CD4-positive, alpha-beta T cell treated with Interferon alpha-2 for 1 hour (primary cell): ENCODE measurements around the gene FARSA.
"Not testable (repeated sequence)": the region's sequence is repeated elsewhere in the genome, so short reads cannot be mapped to it uniquely, and the experiment has no call there.

Experiments used
- DNase-seq, 2 donors: peaks; one replicate each; pipeline ENCODE4 v3.0.0-alpha.2; 2020 to 2022

The FARSA gene

DNA sequence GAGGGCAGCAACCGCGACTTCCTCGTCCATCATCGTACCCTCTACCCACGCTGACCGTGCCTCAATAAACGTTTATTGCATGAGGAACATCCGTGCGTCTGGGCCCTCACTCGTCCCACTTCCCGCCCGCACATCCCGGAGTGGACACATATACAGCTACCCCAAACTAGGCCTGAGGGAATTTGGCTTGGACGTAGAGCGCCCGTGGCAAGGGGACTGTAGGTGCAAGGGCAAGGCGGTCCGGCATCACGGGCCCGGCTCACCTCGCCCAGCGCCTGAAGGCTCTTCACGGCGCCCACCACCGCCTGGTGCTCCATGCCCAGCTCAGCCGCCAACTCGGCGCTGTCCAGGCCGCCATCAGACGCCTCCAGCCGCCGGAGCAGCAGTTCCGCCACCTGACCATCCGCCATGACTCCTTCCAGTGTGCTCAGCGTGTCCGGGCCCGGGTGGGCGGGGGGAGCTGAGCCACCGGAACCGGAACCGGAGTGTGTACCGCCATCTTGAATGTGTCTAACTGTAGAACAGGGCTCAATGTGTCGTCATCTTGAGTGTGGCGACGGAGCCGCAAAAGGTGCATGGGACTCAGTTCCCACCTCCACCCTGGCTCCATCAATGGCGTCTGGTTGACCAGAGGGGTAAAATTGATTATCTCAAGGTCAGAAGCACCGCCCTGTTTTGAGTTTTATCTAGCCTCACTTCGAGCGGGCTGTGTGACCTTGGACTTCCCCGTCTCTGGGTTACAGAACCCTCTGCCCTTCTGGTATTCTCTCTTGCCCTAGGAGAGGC is at the start of gene FARSA:
Gene FARSA, minus strand, starts transcription at position 425 of the 786 bp plus-strand sequence. Its CDS starts 15 bp downstream, at position 410.
- peak; percentile 89 to 91 for DNase-seq

- no peak for DNase-seq
These were observed 49.6 kb upstream of the FARSA start for GRCh38 chr19:12983091-12983490.

DNA sequence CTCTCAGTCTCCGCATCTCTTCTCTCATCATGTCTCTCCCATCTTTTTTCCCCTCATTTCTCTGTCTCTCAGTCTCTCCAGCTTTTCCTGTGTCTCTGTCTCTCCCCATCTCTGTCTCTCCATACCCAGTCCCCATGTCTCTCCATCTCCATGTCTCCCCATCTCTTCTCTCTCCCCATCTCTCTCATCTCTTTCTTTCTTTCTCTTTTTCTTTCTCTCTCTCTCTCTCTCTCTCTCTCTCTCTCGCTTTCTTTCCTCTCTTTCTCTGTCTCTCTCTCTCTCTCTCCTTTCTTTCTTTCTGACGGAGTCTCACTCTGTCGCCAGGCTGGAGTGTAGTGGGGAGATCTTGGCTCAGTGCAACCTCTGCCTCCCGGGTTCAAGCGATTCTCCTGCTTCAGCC is 49.1 kb upstream of the FARSA start:
- DNase-seq = no peak

DNA sequence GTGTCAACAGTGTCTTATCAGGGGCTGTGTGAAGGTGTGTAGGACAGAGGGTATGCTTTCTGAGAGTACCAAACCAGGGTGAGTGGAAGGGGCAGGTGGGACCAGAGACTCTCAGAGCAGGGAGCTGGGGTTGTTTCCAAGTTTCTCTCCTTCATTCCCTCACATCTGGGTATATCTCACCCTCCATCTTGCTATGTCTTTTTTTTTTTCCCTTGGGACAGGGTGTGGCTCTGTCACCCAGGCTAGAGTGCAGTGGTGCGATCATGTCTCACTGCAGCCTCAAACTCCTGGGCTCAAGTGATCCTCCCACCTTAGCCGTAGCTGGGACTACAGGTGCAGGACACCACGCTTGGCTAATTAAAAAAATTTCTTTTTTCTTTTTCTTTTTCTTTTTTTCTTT is 46.5 kb upstream of the FARSA start:
- no peak for DNase-seq

- not testable (repeated sequence) for DNase-seq
These were observed 42.6 kb upstream of the FARSA start for GRCh38 chr19:12976109-12976508.

GRCh38 chr19:12975221-12975741 is 41.8 kb upstream of the FARSA start:
- no peak for DNase-seq

DNA sequence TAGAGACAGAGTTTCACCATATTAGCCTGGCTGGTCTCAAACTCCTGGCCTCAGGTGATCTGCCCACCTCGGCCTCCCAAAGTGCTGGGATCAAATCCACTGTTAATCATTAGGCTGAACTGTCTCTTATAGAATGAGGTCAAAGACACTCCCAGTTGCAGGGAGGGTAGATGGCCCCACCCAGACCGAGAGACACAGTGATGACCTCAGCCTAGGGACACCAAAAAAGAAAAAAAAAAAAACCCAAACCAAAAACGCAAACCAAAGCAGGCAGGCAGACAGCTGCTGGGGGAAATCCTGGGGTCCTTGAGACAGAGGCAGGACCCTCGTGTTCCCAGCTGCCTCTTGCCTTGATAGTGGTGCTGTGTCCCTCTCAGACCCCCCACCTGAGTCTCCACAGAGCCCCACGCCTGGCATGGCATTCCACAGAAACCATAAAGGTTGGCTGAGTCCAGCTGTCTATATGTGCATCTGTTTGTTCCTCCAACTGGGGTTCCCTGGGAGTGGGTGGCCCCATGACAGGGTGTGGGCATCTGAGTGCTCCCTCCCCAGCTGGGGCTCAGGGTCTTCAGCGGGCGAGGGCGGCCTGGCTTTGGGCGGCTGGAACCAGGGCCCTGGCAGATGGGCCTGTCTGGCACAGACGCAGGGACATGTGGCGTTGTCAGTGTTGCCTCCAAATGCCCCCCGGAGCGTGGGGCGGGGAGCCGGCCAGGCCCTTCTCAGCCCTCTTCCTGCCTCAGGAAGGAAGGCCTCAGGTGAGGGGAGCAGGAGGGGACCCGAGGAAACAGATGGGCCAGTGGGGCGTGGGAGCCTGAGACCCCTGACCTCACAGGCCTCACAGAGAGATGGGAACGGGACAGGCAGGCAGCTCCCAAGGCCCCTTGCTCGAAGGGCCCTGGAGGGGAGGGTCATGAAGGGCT is 41.0 kb upstream of the FARSA start:
- no peak for DNase-seq

GRCh38 chr19:12973236-12973635 is 39.7 kb upstream of the FARSA start:
- DNase-seq = no peak

- DNase-seq = no peak
These were observed 36.7 kb upstream of the FARSA start for GRCh38 chr19:12970070-12970820.

DNA sequence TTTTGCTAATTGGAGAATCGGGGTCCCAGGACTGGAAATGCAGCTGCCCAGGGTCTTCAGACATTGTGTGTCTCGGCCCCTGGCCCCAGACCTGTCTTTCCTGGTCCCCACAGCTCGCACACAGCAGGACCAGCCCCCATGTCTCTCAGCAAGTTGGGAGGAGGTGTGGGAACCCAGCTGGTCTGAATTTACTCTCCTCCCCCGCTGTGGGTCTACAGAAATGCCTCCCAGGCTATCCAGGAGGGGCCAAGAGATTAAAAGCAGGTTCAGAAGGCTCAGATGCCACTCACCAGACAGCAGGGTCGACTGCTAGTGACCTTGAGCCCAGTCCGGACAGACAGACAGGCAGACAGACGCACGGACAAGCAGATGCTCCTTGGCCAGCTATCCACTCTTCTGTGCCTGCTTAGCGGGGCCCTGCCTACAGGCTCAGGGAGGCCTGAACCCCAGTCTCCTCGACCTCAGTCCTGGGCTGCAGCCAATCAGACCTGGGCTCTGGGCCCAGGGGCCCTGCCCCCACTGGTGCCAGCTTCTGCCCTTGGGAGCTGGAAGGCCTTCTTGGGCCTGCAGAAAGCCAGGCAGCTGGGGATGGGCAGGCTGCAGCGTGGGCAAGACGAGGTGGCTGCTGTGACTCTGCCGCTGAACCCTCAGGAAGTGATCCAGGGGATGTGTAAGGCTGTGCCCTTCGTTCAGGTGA is 35.9 kb upstream of the FARSA start, which contains the start of gene DAND5:
Gene DAND5, plus strand, starts transcription at position 285 of the 697 bp plus-strand sequence. Its CDS starts 85 bp downstream, at position 370.
- DNase-seq = no peak

- DNase-seq = no peak
These were observed 34.4 kb upstream of the FARSA start for GRCh38 chr19:12967907-12968306.

DNA sequence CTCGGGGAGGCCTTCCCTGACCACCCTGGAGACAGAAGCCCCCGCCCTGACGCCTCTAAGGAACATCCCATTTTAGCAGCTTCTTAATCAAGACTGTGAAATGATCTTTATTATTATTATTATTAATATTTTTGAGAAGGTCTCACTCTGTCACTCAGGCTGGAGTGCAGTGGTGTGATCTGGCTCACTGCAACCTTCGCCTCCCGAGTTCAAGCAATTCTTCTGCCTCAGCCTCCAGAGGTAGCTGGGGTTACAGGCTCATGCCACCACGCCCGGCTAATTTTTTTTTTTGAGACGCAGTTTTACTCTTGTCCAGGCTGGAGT is 32.3 kb upstream of the FARSA start:
- no peak for DNase-seq

DNA sequence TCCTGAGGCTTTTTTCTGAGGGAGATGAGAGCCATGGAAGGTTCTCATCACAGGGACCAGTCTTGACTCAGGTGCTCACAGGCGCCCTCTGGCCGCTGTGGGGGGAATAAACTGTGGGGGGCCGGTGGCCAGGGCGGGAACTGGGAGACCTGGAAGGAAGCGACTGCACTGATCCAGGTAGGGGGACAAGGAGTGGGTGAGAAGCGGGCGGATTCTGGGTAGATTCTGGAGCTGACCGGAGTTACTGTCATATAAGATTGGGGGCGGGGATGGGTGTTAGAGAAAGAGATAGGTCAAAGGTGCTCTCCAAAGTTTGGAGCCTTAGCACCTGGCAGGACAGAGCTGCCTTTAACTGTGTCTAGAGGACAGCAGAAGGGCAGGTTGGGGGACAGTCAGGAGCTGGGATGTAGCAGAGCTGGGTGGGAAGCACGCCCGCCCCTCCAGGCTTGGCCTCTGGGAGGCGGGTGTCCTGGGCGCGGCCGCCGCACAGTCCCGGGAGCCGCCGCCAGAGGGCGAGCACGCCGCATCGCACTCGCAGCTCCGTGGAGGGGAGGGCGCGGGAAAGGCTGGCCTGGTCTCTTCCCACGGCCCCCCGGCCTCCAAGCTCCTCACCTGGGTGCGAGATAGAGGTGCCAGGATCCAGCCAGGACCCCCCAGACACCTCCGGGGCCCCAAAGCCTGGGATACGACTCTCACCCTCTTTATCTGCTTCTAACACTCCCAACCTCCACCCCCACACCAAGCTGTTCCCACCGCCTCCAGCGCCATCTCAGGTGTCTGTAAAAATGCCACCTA is 31.7 kb upstream of the FARSA start:
- DNase-seq = peak; percentile 78 to 84

DNA sequence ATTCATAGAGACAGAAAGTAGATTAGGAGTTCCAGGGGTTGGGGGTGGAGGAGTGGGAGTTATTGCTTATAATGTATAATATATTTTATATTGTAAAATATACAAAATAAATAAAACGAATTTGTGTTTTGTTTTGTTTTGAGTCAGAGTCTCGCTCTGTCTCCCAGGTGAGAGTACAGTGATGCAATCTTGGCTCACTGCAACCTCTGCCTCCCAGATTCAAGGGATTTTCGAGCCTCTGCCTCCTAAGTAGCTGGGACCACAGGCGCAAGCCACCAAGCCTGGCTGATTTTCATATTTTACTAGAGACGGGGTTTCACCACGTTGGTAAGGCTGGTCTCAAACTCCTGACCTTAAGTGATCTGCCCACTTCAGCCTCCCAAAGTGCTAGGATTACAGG is 26.0 kb upstream of the FARSA start:
- no peak for DNase-seq

DNA sequence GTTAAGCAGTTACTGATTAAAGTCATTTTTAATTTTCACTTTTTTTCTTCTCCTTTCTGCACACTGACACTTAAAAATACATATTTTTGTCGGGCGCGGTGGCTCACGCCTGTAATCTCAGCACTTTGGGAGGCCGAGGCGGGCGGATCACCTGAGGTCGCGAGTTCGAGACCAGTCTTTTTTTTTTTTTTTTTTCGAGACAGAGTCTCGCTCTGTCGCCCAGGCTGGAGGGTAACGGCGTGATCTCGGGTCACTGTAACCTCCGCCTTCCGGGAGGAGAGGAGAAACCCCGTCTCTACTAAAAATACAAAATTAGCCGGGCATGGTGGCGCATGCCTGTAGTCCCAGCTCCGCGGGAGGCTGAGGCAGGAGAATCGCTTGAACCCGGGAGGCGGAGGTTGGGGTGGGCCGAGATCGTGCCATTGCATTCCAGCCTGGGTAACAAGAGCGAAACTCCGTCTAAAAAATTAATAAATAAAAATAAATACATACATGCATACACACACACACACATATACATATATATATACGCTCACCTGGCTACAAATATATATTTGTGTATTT is 24.0 kb upstream of the FARSA start:
- not testable (repeated sequence) for DNase-seq

DNA sequence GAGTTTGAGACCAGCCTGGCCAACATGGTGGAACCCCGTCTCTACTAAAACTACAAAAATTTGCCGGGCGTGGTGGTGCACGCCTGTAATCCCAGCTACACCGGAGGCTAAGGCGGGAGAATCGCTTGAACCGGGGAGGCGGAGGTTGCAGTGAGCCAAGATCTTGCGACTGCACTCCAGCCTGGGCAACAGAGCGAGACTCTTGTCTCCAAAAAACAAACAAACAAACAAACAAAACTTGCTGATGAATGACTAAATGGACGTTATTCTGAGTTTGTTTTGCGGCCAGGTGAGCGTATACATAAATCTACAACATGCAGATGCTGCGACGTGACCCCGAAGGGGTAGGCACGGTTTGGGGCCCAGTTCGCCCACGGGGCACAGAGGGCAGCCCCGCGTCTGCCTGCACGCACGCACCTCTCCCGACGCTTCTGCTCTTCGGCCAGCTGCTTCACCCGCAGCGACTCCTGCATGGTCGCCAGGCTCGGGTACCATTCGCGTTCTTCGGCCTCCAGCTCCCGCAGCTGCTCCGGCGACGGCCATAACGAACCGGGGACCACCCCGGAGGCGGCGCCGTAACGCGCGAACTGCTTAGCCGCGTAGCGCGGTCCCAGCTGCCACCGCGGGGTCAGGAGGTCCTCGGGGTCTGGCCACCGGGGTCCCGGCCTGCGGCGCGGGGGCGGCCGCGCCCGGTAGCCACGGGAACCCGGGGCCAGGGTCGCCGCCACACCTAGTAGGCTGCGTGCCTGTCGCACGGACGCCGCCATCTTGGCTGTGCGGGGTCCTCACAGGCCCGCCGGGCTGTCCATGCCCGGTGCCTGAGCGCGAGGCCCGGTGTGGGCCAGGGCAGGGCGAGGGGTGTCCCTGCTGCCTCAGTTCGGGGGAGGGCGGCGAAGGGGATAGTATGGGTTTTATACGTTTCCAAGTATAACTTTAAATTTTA is 23.2 kb upstream of the FARSA start, which contains the start of gene GADD45GIP1:
Gene GADD45GIP1, minus strand, starts transcription at position 778 of the 943 bp plus-strand sequence. Its CDS starts 11 bp downstream, at position 767.
- DNase-seq = peak; percentile 77 to 86

GRCh38 chr19:12955996-12956395 is 22.5 kb upstream of the FARSA start:
- no peak for DNase-seq

GRCh38 chr19:12955575-12955974 is 22.1 kb upstream of the FARSA start:
- not testable (repeated sequence) for DNase-seq

DNA sequence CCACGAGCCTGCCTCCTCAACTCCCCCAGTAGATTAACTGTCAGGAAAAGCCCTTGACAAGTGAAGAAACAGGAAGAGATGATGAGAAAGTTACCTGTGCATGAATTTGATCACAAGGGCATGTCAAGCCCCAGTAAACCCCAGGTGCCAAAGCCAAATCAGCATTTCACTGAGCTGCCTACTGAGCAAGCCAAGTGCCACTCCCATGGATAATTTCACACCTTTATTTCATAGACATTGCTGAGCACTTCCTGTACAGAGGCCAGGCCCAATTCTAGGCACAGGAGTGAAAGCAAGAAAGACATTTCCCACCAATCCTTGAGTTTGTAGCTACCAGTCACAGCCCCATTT is 21.1 kb upstream of the FARSA start:
- DNase-seq = no peak
